Measurements from ENCODE around the gene SMG9. TPM values are rescaled to one million over a fixed set of nuclear protein-coding genes. Genes with fewer than 3 reads are reported as not detected.
"Not testable (repeated sequence)": the region's sequence is repeated elsewhere in the genome, so short reads cannot be mapped to it uniquely, and the experiment has no call there.

SMG9 gene
- total RNA-seq, 3 donors from 2014 or later = 32.2 to 41.4 (median 34.7) TPM

- intact Hi-C loops (cut with DNase I, micrococcal nuclease) = no loop called here
- ATAC-seq (peak; percentile 59), DNase-seq (peak; percentile 79 to 88 (median 84))
- no peak overlapping the region for H3K4me3 ChIP-seq
- no peaks in the 10 kb centered on the region for H3K36me3 ChIP-seq (ENCODE audit: low read depth)
- peaks cover 37% of the 10 kb centered on the region for H3K4me1 ChIP-seq (ENCODE audit: low read depth)
- no peaks in the 10 kb centered on the region for H3K9me3 ChIP-seq
- TF ChIP-seq CTCF (IDR thresholded peaks at IDR 0.05) = no peak
Measured at GRCh38 chr19:43779147-43779819, 24.5 kb upstream of the SMG9 start.

- Histone ChIP-seq H3K9me3 (no peaks in the 10 kb centered on the region), H3K36me3 (ENCODE audit: low read depth) (no peaks in the 10 kb centered on the region), H3K4me3 (no peak overlapping the region), H3K4me1 (ENCODE audit: low read depth) (peaks cover 42% of the 10 kb centered on the region)
- intact Hi-C loops (cut with DNase I, micrococcal nuclease) = no loop called here
- DNase-seq (no peak), ATAC-seq (no peak)
- no peak for TF ChIP-seq CTCF (IDR thresholded peaks at IDR 0.05)
Measured at GRCh38 chr19:43778651-43779050, 23.9 kb upstream of the SMG9 start.

- intact Hi-C loops (cut with DNase I, micrococcal nuclease) = no loop called here
- TF ChIP-seq CTCF (IDR thresholded peaks at IDR 0.05) = no peak
- H3K36me3 ChIP-seq (ENCODE audit: low read depth) = no peaks in the 10 kb centered on the region
- H3K9me3 ChIP-seq = no peaks in the 10 kb centered on the region
- H3K4me3 ChIP-seq = no peak overlapping the region
- no peak for DNase-seq
- ATAC-seq = no peak
- H3K4me1 ChIP-seq (ENCODE audit: low read depth) = peaks cover 34% of the 10 kb centered on the region
Measured at GRCh38 chr19:43777163-43777695, 22.5 kb upstream of the SMG9 start.

- no peak for TF ChIP-seq CTCF (IDR thresholded peaks at IDR 0.05)
- no peak for DNase-seq
- H3K4me3 ChIP-seq = no peak overlapping the region
- H3K9me3 ChIP-seq = no peaks in the 10 kb centered on the region
- no peak for ATAC-seq
- H3K36me3 ChIP-seq (ENCODE audit: low read depth) = no peaks in the 10 kb centered on the region
- intact Hi-C loops (cut with DNase I, micrococcal nuclease) = no loop called here
- H3K4me1 ChIP-seq (ENCODE audit: low read depth) = peaks cover 34% of the 10 kb centered on the region
Measured at GRCh38 chr19:43776286-43776685, 21.5 kb upstream of the SMG9 start.

- intact Hi-C loops (cut with DNase I, micrococcal nuclease) = no loop called here
- Histone ChIP-seq H3K4me3 (no peak overlapping the region), H3K36me3 (ENCODE audit: low read depth) (no peaks in the 10 kb centered on the region), H3K4me1 (ENCODE audit: low read depth) (peaks cover 34% of the 10 kb centered on the region), H3K9me3 (no peaks in the 10 kb centered on the region)
- DNase-seq = no peak
- no peak for TF ChIP-seq CTCF (IDR thresholded peaks at IDR 0.05)
- ATAC-seq = no peak
Measured at GRCh38 chr19:43775299-43775890, 20.6 kb upstream of the SMG9 start.

GRCh38 chr19:43774940-43775258, 20.1 kb upstream of the SMG9 start:
- intact Hi-C loops (cut with DNase I, micrococcal nuclease) = not testable (repeated sequence)
- H3K4me1 ChIP-seq (ENCODE audit: low read depth) = peaks cover 34% of the 10 kb centered on the region

More at GRCh38 chr19:43774940-43775258, 20.1 kb upstream of the SMG9 start:
- H3K36me3 ChIP-seq (ENCODE audit: low read depth); H3K4me3 ChIP-seq; ATAC-seq; DNase-seq; H3K9me3 ChIP-seq: not testable (repeated sequence)
